SKM-1 (cell line): ENCODE measurements around the gene FCRL4.
A peak's percentile ranks its signal among the peaks of the same experiment; 100 is the strongest.

ENCODE experiments used
- DNase-seq: peaks from one replicate; lab custom pipeline; 2025; ENCODE audit not compliant: unreplicated experiment; lab: John Stamatoyannopoulos, UW

FCRL4 gene

GRCh38 chr1:157597959-157598667, at the start of gene FCRL4:
TSS of gene FCRL4 (minus strand) at chr1:157598085. CDS start at chr1:157597944, 141 bp downstream.
- DNase-seq: no peak

DNA sequence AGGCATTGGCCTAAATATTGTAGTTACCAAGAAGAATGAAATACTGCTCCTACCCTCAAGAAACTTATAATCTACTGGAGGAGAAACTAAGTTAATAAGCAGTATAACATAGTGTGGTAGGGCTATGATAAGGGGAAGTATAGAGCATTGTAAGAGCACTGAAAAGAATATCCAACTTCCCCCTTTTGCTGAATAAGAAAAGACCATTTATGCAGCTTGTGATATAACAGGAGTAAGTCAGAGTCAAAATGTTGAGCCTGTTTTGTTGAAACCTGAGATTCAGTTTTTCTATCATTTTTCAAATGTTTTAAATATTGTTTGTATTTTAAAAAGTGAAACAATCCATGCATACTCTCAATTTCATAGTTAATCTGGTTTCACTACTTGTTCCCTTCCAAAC, 48.3 kb upstream of the FCRL4 start:
- DNase-seq: peak; percentile 45

- no peak for DNase-seq
Measured at GRCh38 chr1:157641177-157641576, 43.3 kb upstream of the FCRL4 start.

- DNase-seq: no peak
Measured at GRCh38 chr1:157639800-157640199, 41.9 kb upstream of the FCRL4 start.

DNA sequence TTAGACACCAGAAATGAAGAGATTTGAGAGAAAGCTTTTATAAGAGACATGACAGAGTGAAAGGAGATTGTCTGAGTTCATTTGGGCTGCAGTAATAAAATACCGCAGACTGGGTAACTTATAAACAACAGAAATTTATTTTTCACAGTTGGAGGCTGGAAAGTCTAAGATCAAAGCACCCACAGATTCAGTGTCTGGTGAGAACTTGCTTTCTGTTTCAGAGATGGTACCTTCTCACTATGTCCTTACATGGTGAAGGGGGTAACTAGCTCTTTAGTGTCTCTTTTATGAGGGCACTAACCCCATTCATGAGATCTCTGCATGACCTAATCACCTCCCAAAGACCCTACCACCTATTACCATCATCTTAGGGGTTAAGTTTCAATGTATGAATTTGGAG, 30.9 kb upstream of the FCRL4 start:
- no peak for DNase-seq

GRCh38 chr1:157626099-157626498, 28.2 kb upstream of the FCRL4 start:
- DNase-seq: no peak

DNA sequence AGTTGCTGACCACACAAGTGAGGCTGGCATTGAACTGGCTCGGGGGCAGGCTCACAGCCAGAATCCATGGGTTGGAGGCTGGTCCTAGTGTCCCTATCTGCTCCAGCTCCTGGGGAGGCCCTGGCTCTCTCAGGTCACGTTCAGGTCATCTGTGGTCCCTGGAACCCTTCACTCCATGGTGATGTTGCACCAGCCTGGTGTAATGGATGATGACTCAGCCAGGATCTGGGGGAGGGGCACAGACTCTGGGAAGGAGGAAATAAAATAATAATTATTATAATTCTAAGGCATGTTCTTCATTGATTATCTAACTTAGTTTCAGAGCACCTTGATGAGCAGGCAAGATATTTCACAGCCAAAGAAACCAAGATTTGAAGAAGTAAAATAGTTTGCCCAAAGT, 26.6 kb upstream of the FCRL4 start:
- peak; percentile 6 for DNase-seq

DNA sequence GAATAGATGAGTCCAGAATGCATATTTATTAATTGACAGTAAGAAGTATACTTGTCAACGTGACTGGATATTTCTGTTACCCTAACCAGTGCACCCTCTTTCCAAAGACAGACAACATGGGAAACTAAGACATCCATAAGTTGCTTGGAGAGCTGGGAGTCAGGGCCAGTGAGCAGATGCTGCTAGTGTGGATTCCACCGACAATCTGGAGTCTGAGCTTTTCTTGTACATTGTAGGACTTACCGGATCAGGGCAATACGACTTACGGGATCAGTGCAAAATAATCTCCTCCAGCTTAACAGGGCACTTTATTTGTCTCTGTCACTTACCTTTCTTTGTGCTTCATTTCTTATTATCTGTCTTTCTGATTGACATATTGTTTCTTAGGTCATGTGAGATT, 24.6 kb upstream of the FCRL4 start:
- no peak for DNase-seq

- DNase-seq: no peak
Measured at GRCh38 chr1:157618190-157618589, 20.3 kb upstream of the FCRL4 start.

DNA sequence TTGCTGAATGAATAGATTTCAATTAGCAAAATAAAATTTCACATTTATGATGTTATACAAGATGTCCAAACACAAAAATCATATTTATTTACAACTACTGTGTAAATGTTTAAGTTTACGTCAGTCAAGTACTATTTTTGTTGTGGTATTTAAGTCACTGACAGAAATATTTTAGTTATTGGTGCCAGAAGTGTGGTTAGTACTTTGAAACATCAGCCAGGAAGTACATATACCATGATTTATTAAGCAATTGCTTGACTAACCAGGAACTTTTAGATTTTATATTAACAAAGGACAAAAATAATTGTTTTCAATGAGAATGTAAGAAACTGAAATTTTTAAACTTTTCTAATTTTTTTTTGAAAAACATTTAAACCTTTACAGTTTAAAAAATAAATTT, 2.4 kb upstream of the FCRL4 start:
- DNase-seq: no peak

- no peak for DNase-seq
Measured at GRCh38 chr1:157596384-157596783, 1.5 kb downstream of the FCRL4 start.

DNA sequence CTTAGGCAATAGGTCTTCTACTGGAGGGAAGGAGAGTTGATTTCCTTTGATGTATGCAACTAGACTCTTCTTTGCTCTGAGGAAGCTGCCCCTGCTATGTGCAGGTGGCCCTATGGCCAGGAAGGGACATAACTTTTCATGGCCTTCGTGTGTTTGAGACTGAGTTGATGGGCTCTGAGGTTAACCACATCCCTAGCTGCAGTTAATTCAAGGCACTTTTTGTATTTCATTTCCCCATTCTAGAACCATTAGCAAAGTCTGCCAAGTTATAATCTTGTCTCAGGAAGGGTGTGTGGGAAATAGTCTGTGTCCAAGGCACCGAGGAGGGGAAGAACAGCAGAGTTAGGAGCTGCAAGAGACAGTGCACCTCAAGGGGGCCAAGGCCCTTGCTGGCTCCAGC, 2.5 kb downstream of the FCRL4 start:
- peak; percentile 30 for DNase-seq

DNA sequence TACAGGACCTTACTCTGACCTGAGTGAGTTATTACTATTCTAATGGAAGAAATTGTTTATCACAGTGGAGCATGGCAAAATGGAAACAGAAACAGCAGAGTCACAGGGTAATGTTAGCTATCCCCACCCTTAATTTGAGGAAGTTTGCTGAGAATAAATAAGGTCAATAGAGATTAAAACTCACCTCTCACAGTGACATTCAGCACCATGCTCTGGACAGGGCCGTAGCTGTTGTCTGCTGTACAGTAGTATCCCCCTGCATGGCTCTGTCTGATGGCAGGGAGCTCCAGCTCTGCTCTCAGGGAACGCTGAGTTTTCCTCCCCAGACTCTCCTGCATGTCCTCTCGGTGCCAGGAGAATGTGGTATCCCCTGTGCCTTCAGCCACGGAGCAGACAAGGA, 11.9 kb downstream of the FCRL4 start:
- DNase-seq: no peak

- no peak for DNase-seq
Measured at GRCh38 chr1:157584503-157584902, 13.4 kb downstream of the FCRL4 start.

DNA sequence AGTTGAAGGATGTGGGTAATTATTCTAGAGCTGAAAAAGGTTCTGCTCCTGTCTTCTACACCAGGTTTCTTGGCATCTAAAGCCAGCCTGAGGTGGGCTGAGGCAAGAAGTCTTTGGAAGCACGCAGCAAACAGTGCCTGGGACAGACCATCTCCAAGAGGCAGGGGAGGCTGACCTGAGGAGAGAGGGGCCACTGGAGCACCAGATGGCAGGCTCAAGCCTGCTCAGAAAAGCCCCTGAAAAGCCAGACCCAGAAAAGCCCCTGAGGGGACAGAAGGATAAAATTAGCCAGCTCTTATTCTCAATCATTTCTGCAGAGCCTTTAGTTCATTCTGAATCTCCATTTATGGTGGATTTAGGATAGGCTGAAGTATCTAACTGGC, 17.1 kb downstream of the FCRL4 start:
- no peak for DNase-seq

- DNase-seq: peak; percentile 45
Measured at GRCh38 chr1:157580179-157580827, 17.6 kb downstream of the FCRL4 start.

- DNase-seq: no peak
Measured at GRCh38 chr1:157577420-157577819, 20.5 kb downstream of the FCRL4 start.

DNA sequence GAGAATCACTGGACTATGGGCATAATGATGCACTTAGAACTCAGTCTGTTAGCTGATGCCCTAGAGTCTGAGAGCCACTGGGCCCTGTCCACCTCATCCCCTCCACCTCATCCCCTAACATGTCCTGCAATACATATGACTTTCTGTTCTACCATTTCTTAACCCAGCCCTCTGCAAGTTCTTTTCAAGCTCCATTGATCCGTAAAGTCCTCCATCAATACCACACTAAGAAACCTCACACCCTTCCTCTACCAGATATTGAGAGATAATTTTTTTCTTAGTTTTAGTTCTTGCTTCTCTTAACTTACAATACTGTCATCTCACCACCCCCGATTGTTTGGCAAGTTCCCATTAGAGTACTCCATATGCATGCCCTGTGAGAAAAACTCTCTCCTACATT, 22.1 kb downstream of the FCRL4 start:
- no peak for DNase-seq

DNA sequence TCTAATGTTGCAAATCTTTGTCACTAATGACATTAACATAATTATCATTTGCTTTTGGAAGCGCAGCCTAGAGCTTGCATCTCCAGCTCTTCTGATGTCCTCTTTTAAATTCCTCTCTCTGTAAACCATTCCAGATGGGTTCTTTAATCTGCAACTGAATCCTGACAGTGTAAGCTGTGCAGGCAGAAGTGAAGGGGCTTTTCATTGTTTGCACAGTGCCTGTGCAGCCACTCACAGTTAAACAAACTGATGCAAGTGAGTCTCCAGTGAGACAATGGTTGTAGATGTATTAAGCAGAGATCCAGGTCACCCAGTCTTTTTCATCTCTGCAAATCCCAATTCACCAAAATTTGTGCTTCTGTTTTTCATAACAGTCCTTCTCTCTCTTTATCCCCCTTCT, 23.0 kb downstream of the FCRL4 start:
- no peak for DNase-seq

GRCh38 chr1:157566484-157567300, 31.2 kb downstream of the FCRL4 start:
- no peak for DNase-seq

GRCh38 chr1:157562515-157562914, 35.4 kb downstream of the FCRL4 start:
- no peak for DNase-seq

DNA sequence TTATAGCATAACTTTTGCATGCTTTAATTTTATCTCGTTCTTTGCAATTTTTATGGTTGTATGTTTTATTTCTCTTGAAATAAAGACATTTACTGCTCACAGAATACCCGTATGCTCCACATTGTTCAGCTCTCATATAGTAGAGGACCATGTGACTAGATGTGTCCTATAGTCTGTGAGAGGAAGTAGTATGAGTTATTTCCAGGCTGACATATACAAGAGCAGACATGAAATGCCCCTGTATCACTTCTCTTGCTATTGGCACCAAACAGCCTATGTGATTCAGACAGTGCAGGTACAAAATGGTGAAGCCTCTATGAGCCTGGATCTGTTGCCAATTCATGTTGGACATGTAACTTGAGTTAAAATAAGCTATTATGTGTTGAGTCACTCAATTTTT, 39.8 kb downstream of the FCRL4 start:
- DNase-seq: no peak
